Measurements from ENCODE around the gene GBP4. TPM values are rescaled to one million over a fixed set of nuclear protein-coding genes. Genes with fewer than 3 reads are reported as not detected.

GBP4 gene
- total and polyA plus RNA-seq, 9 donors: 2.7 to 5.9 (median 3.3) TPM

DNA sequence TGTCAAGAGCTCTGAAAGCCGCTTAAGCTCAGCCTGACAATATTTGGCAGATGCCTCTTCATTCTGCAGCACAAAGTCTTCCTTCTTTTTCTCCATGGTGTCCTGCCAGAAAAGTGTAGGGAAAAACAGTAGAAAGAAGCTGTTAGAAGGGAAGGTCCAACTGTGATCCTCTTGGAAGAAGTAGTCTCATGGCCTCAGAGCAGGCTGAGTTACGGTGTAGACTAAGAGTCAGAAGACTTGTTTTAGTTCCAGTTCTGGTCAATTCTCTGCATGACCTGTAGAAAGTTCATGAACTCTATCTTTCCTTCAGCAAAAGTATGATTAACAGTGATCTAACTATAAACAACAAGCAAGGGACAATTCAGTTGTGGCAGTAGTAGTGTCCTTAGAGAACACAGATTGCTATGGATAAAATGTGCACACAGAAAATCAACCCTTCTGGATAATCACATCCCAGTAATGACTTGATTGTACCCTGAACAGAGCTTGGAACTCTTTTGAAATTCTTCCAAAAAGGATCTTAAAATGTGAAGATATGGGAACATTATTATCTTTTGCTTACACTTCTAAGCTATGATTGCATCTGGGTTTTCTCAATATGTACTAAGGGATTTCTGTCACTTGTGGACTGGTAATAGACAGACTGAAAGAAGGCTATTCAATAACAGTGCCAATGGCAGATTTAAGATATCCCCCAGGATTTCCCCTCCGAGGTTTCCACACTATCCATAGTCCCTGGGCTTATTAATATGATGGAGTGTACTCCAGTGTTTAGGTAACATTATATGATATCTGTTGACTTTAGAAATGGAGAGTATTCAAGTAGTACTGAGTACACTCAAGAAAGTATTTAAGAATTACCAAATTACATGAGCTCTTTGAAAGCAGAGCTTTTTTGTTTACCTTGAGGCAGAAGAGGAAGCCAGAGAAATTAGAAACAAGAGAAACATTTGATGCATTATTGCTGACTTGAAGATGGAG, 50.8 kb downstream of the GBP4 start:
- Histone ChIP-seq H3K27me3 (ENCODE audit: control insufficient read depth, insufficient read depth, low read length) (no peaks in the 10 kb centered on the region), H3K4me3 (ENCODE audit: low read length) (no peak overlapping the region), H3K27ac (ENCODE audit: low read length) (no peak overlapping the region), H3K36me3 (ENCODE audit: control insufficient read depth, insufficient read depth, low read length) (no peaks in the 10 kb centered on the region), H3K9me3 (replicated peaks; ENCODE audit: control insufficient read depth, low read depth, low read length) (no peaks in the 10 kb centered on the region), H3K4me1 (ENCODE audit: control insufficient read depth, insufficient read depth, low read length) (no peaks in the 10 kb centered on the region)
- no CpG with 5 or more reads among the region's 3 CpGs for WGBS (ENCODE audit: insufficient coverage)
- DNase-seq: peak; percentile 13

GRCh38 chr1:89146721-89147120, 52.0 kb downstream of the GBP4 start:
- no peak overlapping the region for H3K27ac ChIP-seq (ENCODE audit: low read length)
- no peaks in the 10 kb centered on the region for H3K36me3 ChIP-seq (ENCODE audit: control insufficient read depth, insufficient read depth, low read length)
- no peak overlapping the region for H3K4me3 ChIP-seq (ENCODE audit: low read length)
- H3K4me1 ChIP-seq (ENCODE audit: control insufficient read depth, insufficient read depth, low read length): no peaks in the 10 kb centered on the region
- DNase-seq: no peak
- no peaks in the 10 kb centered on the region for H3K9me3 ChIP-seq (replicated peaks; ENCODE audit: control insufficient read depth, low read depth, low read length)
- no CpG with 5 or more reads among the region's 3 CpGs for WGBS (ENCODE audit: insufficient coverage)
- H3K27me3 ChIP-seq (ENCODE audit: control insufficient read depth, insufficient read depth, low read length): no peaks in the 10 kb centered on the region

GRCh38 chr1:89143484-89143883, 55.3 kb downstream of the GBP4 start:
- WGBS (ENCODE audit: insufficient coverage): 100% methylated on average over 1 of the region's 2 CpGs
- Histone ChIP-seq H3K27me3 (ENCODE audit: control insufficient read depth, insufficient read depth, low read length) (no peaks in the 10 kb centered on the region), H3K27ac (ENCODE audit: low read length) (no peak overlapping the region), H3K36me3 (ENCODE audit: control insufficient read depth, insufficient read depth, low read length) (no peaks in the 10 kb centered on the region), H3K4me3 (ENCODE audit: low read length) (no peak overlapping the region), H3K4me1 (ENCODE audit: control insufficient read depth, insufficient read depth, low read length) (no peaks in the 10 kb centered on the region), H3K9me3 (replicated peaks; ENCODE audit: control insufficient read depth, low read depth, low read length) (no peaks in the 10 kb centered on the region)
- no peak for DNase-seq

DNA sequence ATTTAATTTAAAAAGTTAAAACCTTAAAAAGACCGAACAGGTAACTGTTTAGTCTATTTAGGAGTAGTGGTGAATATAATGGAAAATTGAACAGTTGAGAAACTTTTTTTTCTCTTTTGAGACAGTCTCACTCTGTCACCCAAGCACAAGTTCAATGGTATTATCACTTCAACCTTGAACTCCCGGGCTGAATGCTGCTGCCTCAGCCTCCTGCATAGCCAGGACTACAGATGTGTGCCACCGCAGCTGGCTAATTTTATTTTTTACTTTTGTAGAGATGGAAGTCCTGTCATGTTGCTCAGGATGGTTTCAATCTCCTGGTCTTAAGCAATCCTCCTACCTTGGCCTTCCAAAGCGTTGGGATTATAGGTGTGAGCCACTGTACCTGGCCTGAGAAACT, 56.6 kb downstream of the GBP4 start:
- no CpG with 5 or more reads among the region's 4 CpGs for WGBS (ENCODE audit: insufficient coverage)
- Histone ChIP-seq H3K27ac (ENCODE audit: low read length) (no peak overlapping the region), H3K27me3 (ENCODE audit: control insufficient read depth, insufficient read depth, low read length) (no peaks in the 10 kb centered on the region), H3K4me3 (ENCODE audit: low read length) (no peak overlapping the region), H3K9me3 (replicated peaks; ENCODE audit: control insufficient read depth, low read depth, low read length) (no peaks in the 10 kb centered on the region), H3K4me1 (ENCODE audit: control insufficient read depth, insufficient read depth, low read length) (no peaks in the 10 kb centered on the region), H3K36me3 (ENCODE audit: control insufficient read depth, insufficient read depth, low read length) (no peaks in the 10 kb centered on the region)
- no peak for DNase-seq

DNA sequence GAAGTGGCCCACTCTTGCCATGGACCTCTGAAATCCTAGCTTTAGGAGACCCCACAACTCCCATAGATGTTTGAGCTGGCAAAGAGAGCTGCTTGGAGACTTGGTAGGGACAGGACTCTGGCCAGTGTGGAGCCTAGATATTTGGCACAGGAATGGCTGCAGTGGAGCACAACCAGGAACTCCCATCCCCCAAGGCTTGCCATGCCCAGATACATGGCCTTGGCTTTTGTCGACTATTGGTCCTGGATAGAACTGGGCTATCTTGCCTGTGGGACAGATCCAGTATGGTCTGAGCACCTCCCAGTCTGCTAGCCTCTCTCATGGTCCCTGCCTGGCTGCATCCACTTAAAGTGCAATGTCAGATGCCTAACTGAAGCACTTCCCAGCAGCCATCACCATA, 65.0 kb downstream of the GBP4 start:
- Histone ChIP-seq H3K27me3 (ENCODE audit: control insufficient read depth, insufficient read depth, low read length) (no peaks in the 10 kb centered on the region), H3K27ac (ENCODE audit: low read length) (no peak overlapping the region), H3K36me3 (ENCODE audit: control insufficient read depth, insufficient read depth, low read length) (no peaks in the 10 kb centered on the region), H3K9me3 (replicated peaks; ENCODE audit: control insufficient read depth, low read depth, low read length) (no peaks in the 10 kb centered on the region), H3K4me3 (ENCODE audit: low read length) (no peak overlapping the region), H3K4me1 (ENCODE audit: control insufficient read depth, insufficient read depth, low read length) (no peaks in the 10 kb centered on the region)
- DNase-seq: no peak
- WGBS (ENCODE audit: insufficient coverage): 100% methylated on average over 1 of the region's 1 CpG

Other genes with a start within 250 kb of the GBP4 start
- gene KYAT3, start 206.3 kb downstream of the GBP4 start, total RNA-seq: 18.6 TPM
- gene KYAT3, start 206.3 kb downstream of the GBP4 start, polyA plus RNA-seq (ENCODE audit: insufficient read depth in 1 of 8, insufficient read length in 8 of 8, low replicate concordance in 1 of 8): 10 to 100 TPM; 15.3 to 28.7 (median 21.1) TPM
- gene RBMXL1, start 206.3 kb downstream of the GBP4 start, total RNA-seq: 11.8 TPM
- gene RBMXL1, start 206.3 kb downstream of the GBP4 start, polyA plus RNA-seq (ENCODE audit: insufficient read depth in 1 of 8, insufficient read length in 8 of 8, low replicate concordance in 1 of 8): 10 to 100 TPM in 7 of 8 donors, 1 to 10 TPM in 1; 8.9 to 17.3 (median 14.5) TPM
- gene GBP3, start 176.1 kb downstream of the GBP4 start, total RNA-seq: 2.3 TPM
- 1 to 10 TPM; 1.3 to 4.5 (median 3.0) TPM for gene GBP3, start 176.1 kb downstream of the GBP4 start, polyA plus RNA-seq (ENCODE audit: insufficient read depth in 1 of 8, insufficient read length in 8 of 8, low replicate concordance in 1 of 8)
- gene GBP1, start 133.7 kb downstream of the GBP4 start, total RNA-seq: 7.8 TPM
- gene GBP1, start 133.7 kb downstream of the GBP4 start, polyA plus RNA-seq (ENCODE audit: insufficient read depth in 1 of 8, insufficient read length in 8 of 8, low replicate concordance in 1 of 8): 1 to 10 TPM; 3.0 to 7.8 (median 5.8) TPM
- 1.3 TPM for gene GBP2, start 72.8 kb downstream of the GBP4 start, total RNA-seq
- gene GBP2, start 72.8 kb downstream of the GBP4 start, polyA plus RNA-seq (ENCODE audit: insufficient read depth in 1 of 8, insufficient read length in 8 of 8, low replicate concordance in 1 of 8): 1 to 10 TPM in 4 of 8 donors, under 1 TPM in 4; 0.44 to 3.5 (median 1.0) TPM
- gene GBP7, start 22.9 kb downstream of the GBP4 start, total RNA-seq: 0.04 TPM
- under 1 TPM in 4 of 8 donors, not detected in 4; 0.06 to 0.11 (median 0.07) TPM for gene GBP7, start 22.9 kb downstream of the GBP4 start, polyA plus RNA-seq (ENCODE audit: insufficient read depth in 1 of 8, insufficient read length in 8 of 8, low replicate concordance in 1 of 8)
- gene GBP5, start 73.9 kb upstream of the GBP4 start, total RNA-seq: 0.44 TPM
- gene GBP5, start 73.9 kb upstream of the GBP4 start, polyA plus RNA-seq (ENCODE audit: insufficient read depth in 1 of 8, insufficient read length in 8 of 8, low replicate concordance in 1 of 8): 1 to 10 TPM in 4 of 8 donors, under 1 TPM in 4; 0.28 to 1.5 (median 0.82) TPM
- gene GBP6, start 165.1 kb upstream of the GBP4 start, total RNA-seq: 0.04 TPM
- gene GBP6, start 165.1 kb upstream of the GBP4 start, polyA plus RNA-seq (ENCODE audit: insufficient read depth in 1 of 8, insufficient read length in 8 of 8, low replicate concordance in 1 of 8): under 1 TPM in 4 of 8 donors, not detected in 4; 0.04 to 0.17 (median 0.07) TPM